ENCODE results near the gene IAPP. TPM values are rescaled to one million over a fixed set of nuclear protein-coding genes. Genes with fewer than 3 reads are reported as not detected.

The IAPP gene
- total RNA-seq, 1 donor from 2014 or later, result not detected

GRCh38 chr12:21334771-21335325 is 37.9 kb upstream of the IAPP start, which contains the start of gene SLCO1A2:
TSS of gene SLCO1A2 (minus strand) at chr12:21334917. CDS start at chr12:21334647, 270 bp downstream.
- Histone ChIP-seq H3K4me1 (no peaks in the 10 kb centered on the region), H3K4me3 (no peak within 1 kb of the TSS), H3K27me3 (no peaks in the 10 kb centered on the region), H3K27ac (no peak within 1 kb of the TSS), H3K36me3 (no peaks in the 10 kb centered on the region), H3K9me3 (no peaks in the 10 kb centered on the region)
- TF ChIP-seq, protein P1, sequence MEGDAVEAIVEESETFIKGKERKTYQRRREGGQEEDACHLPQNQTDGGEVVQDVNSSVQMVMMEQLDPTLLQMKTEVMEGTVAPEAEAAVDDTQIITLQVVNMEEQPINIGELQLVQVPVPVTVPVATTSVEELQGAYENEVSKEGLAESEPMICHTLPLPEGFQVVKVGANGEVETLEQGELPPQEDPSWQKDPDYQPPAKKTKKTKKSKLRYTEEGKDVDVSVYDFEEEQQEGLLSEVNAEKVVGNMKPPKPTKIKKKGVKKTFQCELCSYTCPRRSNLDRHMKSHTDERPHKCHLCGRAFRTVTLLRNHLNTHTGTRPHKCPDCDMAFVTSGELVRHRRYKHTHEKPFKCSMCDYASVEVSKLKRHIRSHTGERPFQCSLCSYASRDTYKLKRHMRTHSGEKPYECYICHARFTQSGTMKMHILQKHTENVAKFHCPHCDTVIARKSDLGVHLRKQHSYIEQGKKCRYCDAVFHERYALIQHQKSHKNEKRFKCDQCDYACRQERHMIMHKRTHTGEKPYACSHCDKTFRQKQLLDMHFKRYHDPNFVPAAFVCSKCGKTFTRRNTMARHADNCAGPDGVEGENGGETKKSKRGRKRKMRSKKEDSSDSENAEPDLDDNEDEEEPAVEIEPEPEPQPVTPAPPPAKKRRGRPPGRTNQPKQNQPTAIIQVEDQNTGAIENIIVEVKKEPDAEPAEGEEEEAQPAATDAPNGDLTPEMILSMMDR (IDR thresholded peaks at IDR 0.05), result no peak
- intact Hi-C loops (cut with DNase I), result no loop called here
- no peak for DNase-seq (ENCODE audit: low spot score in 2 of 2)

DNA sequence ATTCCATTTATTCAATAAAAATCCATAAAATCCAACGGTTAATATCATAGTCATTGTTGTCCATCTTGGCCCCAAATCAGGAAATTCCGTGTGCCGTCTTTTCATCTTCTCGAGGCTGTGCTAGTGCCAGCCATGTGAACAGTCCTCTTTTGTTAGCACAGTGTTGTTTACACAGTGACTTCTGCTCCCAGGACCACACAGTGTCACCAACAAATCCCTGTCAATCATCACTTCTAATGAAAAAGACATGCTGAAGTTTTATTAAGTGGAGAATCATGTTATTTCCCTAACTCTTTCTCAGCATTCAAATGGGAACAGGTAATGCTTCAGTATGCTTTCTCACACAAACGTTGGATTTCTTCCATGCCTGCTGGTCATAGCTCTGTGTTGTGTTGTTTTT is 36.0 kb upstream of the IAPP start:
- Histone ChIP-seq H3K9me3 (no peaks in the 10 kb centered on the region), H3K27ac (no peak overlapping the region), H3K4me3 (no peak overlapping the region), H3K36me3 (no peaks in the 10 kb centered on the region), H3K4me1 (no peaks in the 10 kb centered on the region), H3K27me3 (no peaks in the 10 kb centered on the region)
- DNase-seq (ENCODE audit: low spot score in 2 of 2), result no peak
- TF ChIP-seq, protein P1 (IDR thresholded peaks at IDR 0.05), result no peak
- intact Hi-C loops (cut with DNase I), result no loop called here

DNA sequence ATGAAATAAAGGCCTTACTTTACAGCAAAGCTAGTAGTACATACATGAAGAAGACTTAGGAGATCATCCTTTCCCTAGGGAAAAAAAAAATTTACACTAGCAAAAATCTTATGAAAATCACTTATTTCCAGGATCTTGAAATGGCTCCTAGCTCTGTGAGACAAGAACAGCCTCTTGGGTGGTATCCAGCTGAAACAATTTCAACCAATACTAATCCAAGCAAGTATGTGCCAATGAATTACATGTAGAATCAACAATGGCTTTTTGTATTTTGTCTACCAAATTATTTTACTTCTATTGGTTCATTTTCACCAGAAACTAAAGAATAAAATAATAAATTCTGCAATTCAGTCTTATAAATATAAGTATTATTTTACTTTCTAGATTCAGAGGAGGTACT is 35.2 kb upstream of the IAPP start:
- TF ChIP-seq, protein P1 (IDR thresholded peaks at IDR 0.05), result no peak
- DNase-seq (ENCODE audit: low spot score in 2 of 2), result no peak
- Histone ChIP-seq H3K4me3 (no peak overlapping the region), H3K9me3 (no peaks in the 10 kb centered on the region), H3K36me3 (no peaks in the 10 kb centered on the region), H3K27ac (no peak overlapping the region), H3K4me1 (no peaks in the 10 kb centered on the region), H3K27me3 (no peaks in the 10 kb centered on the region)
- intact Hi-C loops (cut with DNase I), result no loop called here

DNA sequence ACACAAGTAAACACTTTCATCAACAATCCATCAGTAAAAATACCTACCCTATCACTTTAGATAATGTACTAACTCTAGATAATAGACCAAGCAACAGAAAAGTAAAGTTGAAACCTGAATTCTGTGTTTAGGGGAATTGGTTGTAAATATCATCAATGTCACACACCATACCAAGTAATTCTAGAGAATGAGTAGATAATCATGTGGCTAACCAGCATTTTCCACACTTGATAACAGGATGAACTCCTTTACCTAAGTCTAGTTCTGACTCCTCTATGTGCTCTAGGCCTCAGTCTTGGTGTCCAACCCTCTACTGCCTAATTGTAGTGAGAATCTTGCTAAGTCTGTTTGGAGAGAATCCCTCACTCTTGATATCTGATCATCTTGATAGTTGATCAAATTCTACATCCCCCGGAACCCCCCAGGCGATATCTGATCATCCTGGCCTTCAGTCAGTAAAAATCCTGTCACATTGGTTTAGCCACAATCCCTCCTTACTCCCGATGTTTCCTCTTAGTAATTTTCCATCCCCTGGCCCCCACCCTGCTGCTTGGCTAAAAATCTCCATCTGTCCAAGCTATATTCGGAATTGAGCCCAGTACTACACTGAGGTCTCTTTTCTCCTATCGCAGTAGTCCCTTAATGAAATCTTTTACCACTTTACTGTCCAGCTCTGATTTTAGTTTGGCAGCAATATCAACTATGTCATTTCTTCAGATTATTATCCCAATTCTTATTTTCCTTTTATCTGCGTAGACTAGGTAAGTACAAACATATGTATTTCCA is 34.5 kb upstream of the IAPP start:
- no peak for DNase-seq (ENCODE audit: low spot score in 2 of 2)
- Histone ChIP-seq H3K9me3 (no peaks in the 10 kb centered on the region), H3K27ac (no peak overlapping the region), H3K27me3 (no peaks in the 10 kb centered on the region), H3K4me1 (no peaks in the 10 kb centered on the region), H3K36me3 (no peaks in the 10 kb centered on the region), H3K4me3 (no peak overlapping the region)
- TF ChIP-seq, protein P1 (IDR thresholded peaks at IDR 0.05), result no peak
- intact Hi-C loops (cut with DNase I), result no loop called here

GRCh38 chr12:21339921-21340320 is 32.8 kb upstream of the IAPP start:
- Histone ChIP-seq H3K36me3 (no peaks in the 10 kb centered on the region), H3K9me3 (no peaks in the 10 kb centered on the region), H3K27ac (no peak overlapping the region), H3K4me3 (no peak overlapping the region), H3K27me3 (no peaks in the 10 kb centered on the region), H3K4me1 (no peaks in the 10 kb centered on the region)
- intact Hi-C loops (cut with DNase I), result no loop called here
- TF ChIP-seq, protein P1 (IDR thresholded peaks at IDR 0.05), result no peak
- no peak for DNase-seq (ENCODE audit: low spot score in 2 of 2)
